Activated CD8-positive, alpha-beta T cell treated with anti-CD3 and anti-CD28 coated beads, Interleukin-2, amount 10 ng/mL, durations not matched to agents 7 days and 5 days (primary cell): ENCODE measurements around the gene TRIB2. TPM values are rescaled to one million over a fixed set of nuclear protein-coding genes. Genes with fewer than 3 reads are reported as not detected.

Experiments used
- microRNA-seq: library from miRNA; unstranded; fragments of <30 nt; microRNA quantifications from one replicate; pipeline ENCODE4 v1.2.0, GENCODE V29; 2022
- total RNA-seq, 2 experiments: library from RNA; stranded (reverse); gene quantifications; one replicate each; pipeline ENCODE4 v1.2.3, GENCODE V29; 2021

Gene TRIB2
- total RNA-seq, 2 experiments from 2014 or later, result 52.7 to 57.7 TPM

Small RNA genes within 50 kb of the gene (microRNA-seq; reads per million reads assigned to microRNA genes)
- gene MIR3125, result 1.7 reads per million
